ENCODE measurements around the gene RRP15. TPM values are rescaled to one million over a fixed set of nuclear protein-coding genes. Genes with fewer than 3 reads are reported as not detected.

The RRP15 gene
- total and polyA plus RNA-seq, 9 of the 15 experiments (the other 6 are each of a cell fraction or from before 2014, with no cell fraction given) = 9.5 to 58.1 (median 29.3) TPM

GRCh38 chr1:218317061-218317460 lies 32.0 kb downstream of the RRP15 start (continued):
- TF ChIP-seq MITF (IDR thresholded peaks at IDR 0.05) = no peak
- TF ChIP-seq ATF7 (IDR thresholded peaks at IDR 0.05) = peak; percentile 41; the same call in 1 of the 2 replicates
- no peak for TF ChIP-seq KDM1A (IDR thresholded peaks at IDR 0.05)
- TF ChIP-seq L3MBTL2 (IDR thresholded peaks at IDR 0.05) = no peak
- no peak for TF ChIP-seq ERF (CRISPR knock-in tag; IDR thresholded peaks at IDR 0.05)
- no peak for TF ChIP-seq ZNF263 (CRISPR knock-in tag; IDR thresholded peaks at IDR 0.05; ENCODE audit: borderline replicate concordance)
- no peak for TF ChIP-seq KDM2B (CRISPR knock-in tag; IDR thresholded peaks at IDR 0.05)
- no peak for TF ChIP-seq IRF2 (CRISPR knock-in tag; IDR thresholded peaks at IDR 0.05)
- no peak for TF ChIP-seq EGR1 (conservative IDR thresholded peaks at IDR 0.05)
- no peak for TF ChIP-seq BRF2 (IDR thresholded peaks at IDR 0.05; ENCODE audit: borderline replicate concordance, insufficient read depth, insufficient read length)
- no peak for TF ChIP-seq STAT5B (CRISPR knock-in tag; IDR thresholded peaks at IDR 0.05)
- TF ChIP-seq ZNF561 (CRISPR knock-in tag; conservative IDR thresholded peaks at IDR 0.05) = no peak
- TF ChIP-seq NEUROD1 (IDR thresholded peaks at IDR 0.05; ENCODE audit: borderline replicate concordance, low read depth, low read length, partially characterized antibody) = no peak
- no peak for TF ChIP-seq ZNF134 (CRISPR knock-in tag; conservative IDR thresholded peaks at IDR 0.05)
- no peak for TF ChIP-seq TSC22D4 (tag; IDR thresholded peaks at IDR 0.05)
- no peak for TF ChIP-seq MCM2 (IDR thresholded peaks at IDR 0.05; ENCODE audit: low read depth)
- no peak for TF ChIP-seq KHSRP (IDR thresholded peaks at IDR 0.05)
- TF ChIP-seq CBFA2T3 (IDR thresholded peaks at IDR 0.05) = peak; percentile 85
- no peak for TF ChIP-seq DIDO1 (tag; IDR thresholded peaks at IDR 0.05; ENCODE audit: low read depth)
- TF ChIP-seq ZHX1 (conservative IDR thresholded peaks at IDR 0.05; ENCODE audit: low read length) = no peak
- no peak for TF ChIP-seq CAMTA2 (CRISPR knock-in tag; conservative IDR thresholded peaks at IDR 0.05)
- TF ChIP-seq ZNF586 (CRISPR knock-in tag; conservative IDR thresholded peaks at IDR 0.05) = no peak
- TF ChIP-seq ETV1 (tag; conservative IDR thresholded peaks at IDR 0.05; ENCODE audit: low read depth) = no peak
- TF ChIP-seq RBM22 (IDR thresholded peaks at IDR 0.05; ENCODE audit: low read depth, low read length, poor library complexity, severe bottlenecking) = no peak
- peak; percentile 56; the same call in 1 of the 2 replicates for TF ChIP-seq NCOR1 (IDR thresholded peaks at IDR 0.05)
- TF ChIP-seq KAT7 (CRISPR knock-in tag; IDR thresholded peaks at IDR 0.05; ENCODE audit: borderline replicate concordance) = no peak
- no peak for TF ChIP-seq SNRNP70 (optimal IDR thresholded peaks at IDR 0.05; ENCODE audit: low read depth, low read length)
- TF ChIP-seq ZKSCAN1 (IDR thresholded peaks at IDR 0.05; ENCODE audit: low read depth, low read length) = no peak

Data from K562 (cell line).